CD14-positive monocyte (primary cell): ENCODE measurements around the gene RBM10. TPM values are rescaled to one million over a fixed set of nuclear protein-coding genes. Genes with fewer than 3 reads are reported as not detected.

Source experiments
- DNase-seq, 3 donors: peaks; one replicate each; pipeline ENCODE4 v3.0.0-alpha.2; 2011 to 2022
- H2AFZ ChIP-seq: 2 replicates; pipeline ENCODE4 v1.6.0; 2012; ENCODE audit warnings: mild to moderate bottlenecking, low read depth, low read length, inconsistent platforms; ENCODE audit not compliant: insufficient read depth, poor library complexity, severe bottlenecking
- H3K27ac ChIP-seq, 2 donors: 1 replicate in 1 of 2; 2 replicates in 1 of 2; pipeline ENCODE4 v1.5.1; 2012 to 2013; ENCODE audit warnings: low read length in 2 of 2, control low read depth in 1 of 2, inconsistent platforms in 1 of 2, low read depth in 1 of 2, mild to moderate bottlenecking in 1 of 2
- H3K27me3 ChIP-seq, 2 donors: one replicate each; pipeline versions ENCODE4 v1.6.0 to v1.6.1; 2011 to 2013; ENCODE audit warnings: low read length in 2 of 2; ENCODE audit not compliant: control insufficient read depth in 2 of 2, insufficient read depth in 2 of 2
- H3K36me3 ChIP-seq, 2 donors: replicated peaks in 1 of 2; 1 replicate in 1 of 2; 2 replicates in 1 of 2; pipeline versions ENCODE4 v1.5.1 to v1.6.1; 2012 to 2013; ENCODE audit warnings: low read length in 2 of 2, control low read depth in 1 of 2, inconsistent platforms in 1 of 2, mild to moderate bottlenecking in 1 of 2; ENCODE audit not compliant: insufficient read depth in 2 of 2, control insufficient read depth in 1 of 2
- H3K4me1 ChIP-seq, 2 donors: 1 replicate in 1 of 2; 2 replicates in 1 of 2; pipeline versions ENCODE4 v1.5.1 to v1.6.1; 2012 to 2013; ENCODE audit warnings: low read length in 2 of 2, control low read depth in 1 of 2, inconsistent platforms in 1 of 2, mild to moderate bottlenecking in 1 of 2, moderate library complexity in 1 of 2; ENCODE audit not compliant: insufficient read depth in 2 of 2, control insufficient read depth in 1 of 2
- H3K4me2 ChIP-seq: replicated peaks from 2 replicates; pipeline ENCODE3; 2012; ENCODE audit warnings: low read length, moderate library complexity, mild to moderate bottlenecking; ENCODE audit not compliant: poor library complexity, severe bottlenecking; ENCODE audit errors: extremely low read depth
- H3K4me3 ChIP-seq, 3 experiments: fragments of 200-600 bp in 1 of 3; sonication (generic) in 1 of 3; replicated peaks in 1 of 3; 1 replicate in 2 of 3; 2 replicates in 1 of 3; pipeline ENCODE4 v1.5.1; 2011 to 2013; ENCODE audit warnings: low read length in 3 of 3, mild to moderate bottlenecking in 3 of 3, control low read depth in 2 of 3, low read depth in 2 of 3, inconsistent platforms in 1 of 3, moderate library complexity in 1 of 3
- H3K79me2 ChIP-seq: 2 replicates; pipeline ENCODE4 v1.6.0; 2012; ENCODE audit warnings: mild to moderate bottlenecking, control low read depth, inconsistent platforms, low read length, moderate library complexity; ENCODE audit not compliant: insufficient read depth
- H3K9ac ChIP-seq: 2 replicates; pipeline ENCODE4 v1.6.0; 2017; ENCODE audit warnings: low read length, mild to moderate bottlenecking; ENCODE audit not compliant: insufficient read depth, poor library complexity, severe bottlenecking
- H3K9me3 ChIP-seq, 2 donors: replicated peaks in 1 of 2; 1 replicate in 1 of 2; 2 replicates in 1 of 2; pipeline versions ENCODE4 v1.5.1 to v1.6.1; 2012 to 2013; ENCODE audit warnings: low read length in 2 of 2, control low read depth in 1 of 2; ENCODE audit not compliant: control insufficient read depth in 1 of 2, insufficient read depth in 1 of 2
- H4K20me1 ChIP-seq: 2 replicates; pipeline ENCODE4 v1.6.0; 2012; ENCODE audit warnings: mild to moderate bottlenecking, low read length, control low read depth, moderate library complexity; ENCODE audit not compliant: insufficient read depth
- H3K27ac Mint-ChIP-seq, 7 donors: one replicate each; pipeline ENCODE4 v1.8.0; 2020; ENCODE audit warnings: mild to moderate bottlenecking in 7 of 7, mixed read lengths in 7 of 7, moderate library complexity in 6 of 7, inconsistent platforms in 2 of 7
- H3K27me3 Mint-ChIP-seq, 3 donors: one replicate each; pipeline ENCODE4 v1.8.0; 2021 to 2022; ENCODE audit warnings: low read depth in 3 of 3, mild to moderate bottlenecking in 3 of 3, mixed read lengths in 3 of 3, moderate library complexity in 3 of 3, inconsistent platforms in 1 of 3
- H3K36me3 Mint-ChIP-seq, 2 donors: one replicate each; pipeline ENCODE4 v1.8.0; 2020; ENCODE audit warnings: mixed read lengths in 2 of 2, inconsistent platforms in 1 of 2, mild to moderate bottlenecking in 1 of 2
- H3K4me1 Mint-ChIP-seq: one replicate; pipeline ENCODE4 v1.8.0; 2020; ENCODE audit warnings: mild to moderate bottlenecking, mixed read lengths
- H3K4me3 Mint-ChIP-seq, 2 donors: one replicate each; pipeline ENCODE4 v1.8.0; 2020; ENCODE audit warnings: mild to moderate bottlenecking in 2 of 2, mixed read lengths in 2 of 2, moderate library complexity in 1 of 2
- H3K9me3 Mint-ChIP-seq, 7 donors: one replicate each; pipeline ENCODE4 v1.8.0; 2020 to 2022; ENCODE audit warnings: mixed read lengths in 7 of 7, mild to moderate bottlenecking in 6 of 7, moderate library complexity in 6 of 7, inconsistent platforms in 2 of 7
- CTCF ChIP-seq: fragments of 200-600 bp; IDR thresholded peaks from one replicate; pipeline ENCODE4 v1.8.0; 2022; ENCODE audit warnings: antibody characterized with exemption, mild to moderate bottlenecking
- WGBS: methylation state at CpG from one replicate; pipeline ENCODE4 v1.1.5; 2013; ENCODE audit warnings: missing lambda C conversion rate; ENCODE audit not compliant: insufficient coverage; 5-methylcytosine and 5-hydroxymethylcytosine counted together
- intact Hi-C, 2 donors: fragments of 100-400 bp; cut with micrococcal nuclease; formaldehyde crosslinking; loops; one replicate each; pipeline versions ENCODE4 v1.15.0 to v1.15.1; 2023
- polyA plus RNA-seq, 3 donors: library from polyadenylated mRNA; depleted of rRNA in 1 of 3; unstranded in 2 of 3; stranded (reverse) in 1 of 3; fragments of 300-500 nt in 2 of 3; fragments of >200 nt in 1 of 3; fragmentation: Illumina TruSeq in 2 of 3; gene quantifications; 1 replicate in 2 of 3; 2 replicates in 1 of 3; pipeline ENCODE4 v1.2.3, GENCODE V29; 2012 to 2021

The RBM10 gene
- polyA plus RNA-seq, 3 donors, result 7.3 to 29.4 (median 14.0) TPM

GRCh38 chrX:47198687-47199080 is 53.7 kb downstream of the RBM10 start:
- TF ChIP-seq CTCF, result no peak
- no peaks in the 10 kb centered on the region for H3K27me3 ChIP-seq
- no peak overlapping the region for H3K4me2 ChIP-seq
- intact Hi-C loops, result loop anchor here (10.0 kb wide), 3 partner anchors 186 to 636 kb away; partner anchors contain the start of gene ZNF81 (in 1 of the 2)
- H3K4me1 ChIP-seq, result peaks cover 29 to 30% of the 10 kb centered on the region in 2 donors
- Mint-ChIP-seq H3K4me3 (no peak overlapping the region), H3K27ac (peak overlapping the region in 3 of 7 donors; percentile 22 to 50 (median 26)), H3K36me3 (peaks cover 60 to 87% of the 10 kb centered on the region in 2 donors), H3K9me3 (no peaks in the 10 kb centered on the region), H3K27me3 (peaks cover 0 to 18% (median 0%) of the 10 kb centered on the region in 3 donors), H3K4me1 (peaks cover 33% of the 10 kb centered on the region)
- peaks cover 81% of the 10 kb centered on the region for H4K20me1 ChIP-seq
- H3K27ac ChIP-seq, result peak overlapping the region in 1 of 2 donors; percentile 1
- WGBS, result no CpG with 5 or more reads among the region's 15 CpGs
- H3K9ac ChIP-seq, result no peak overlapping the region
- no peak for DNase-seq
- peaks cover 59% of the 10 kb centered on the region for H3K79me2 ChIP-seq
- H3K9me3 ChIP-seq, result no peaks in the 10 kb centered on the region
- no peak overlapping the region for H3K4me3 ChIP-seq
- H3K36me3 ChIP-seq, result peaks cover 55 to 72% of the 10 kb centered on the region in 2 donors
- H2AFZ ChIP-seq, result no peak overlapping the region

GRCh38 chrX:47199286-47199685 is 54.3 kb downstream of the RBM10 start:
- Histone ChIP-seq H3K27me3 (no peaks in the 10 kb centered on the region), H4K20me1 (peaks cover 85% of the 10 kb centered on the region), H3K9me3 (no peaks in the 10 kb centered on the region), H3K79me2 (peaks cover 53% of the 10 kb centered on the region), H3K36me3 (peaks cover 60 to 78% of the 10 kb centered on the region in 2 donors), H2AFZ (no peak overlapping the region), H3K4me2 (no peak overlapping the region), H3K4me3 (no peak overlapping the region), H3K9ac (no peak overlapping the region), H3K4me1 (peaks cover 28 to 29% of the 10 kb centered on the region in 2 donors), H3K27ac (no peak overlapping the region)
- DNase-seq, result no peak
- H3K27ac Mint-ChIP-seq, result peak overlapping the region in 2 of 7 donors; percentile 26 to 33
- peaks cover 65 to 93% of the 10 kb centered on the region in 2 donors for H3K36me3 Mint-ChIP-seq
- WGBS, result 98% methylated on average over 8 of the region's 10 CpGs
- peaks cover 0 to 21% (median 0%) of the 10 kb centered on the region in 3 donors for H3K27me3 Mint-ChIP-seq
- intact Hi-C loops, result loop anchor here (10.0 kb wide), 3 partner anchors 186 to 636 kb away; partner anchors contain the start of gene ZNF81 (in 1 of the 2)
- no peak overlapping the region for H3K4me3 Mint-ChIP-seq
- H3K4me1 Mint-ChIP-seq, result peaks cover 32% of the 10 kb centered on the region
- no peak for TF ChIP-seq CTCF
- no peaks in the 10 kb centered on the region for H3K9me3 Mint-ChIP-seq
